CD8-positive, alpha-beta memory T cell (primary cell): Measurements from ENCODE around the gene GRPR. TPM values are rescaled to one million over a fixed set of nuclear protein-coding genes. Genes with fewer than 3 reads are reported as not detected.

Experiments used
- CTCF ChIA-PET: fragments of 350-600 bp; sonication (Branson Sonifier 250); formaldehyde crosslinking; loops from one replicate; lab custom pipeline; 2021; ENCODE audit warnings: antibody characterized with exemption; lab: Charles Lee
- POLR2A ChIA-PET: fragments of 350-600 bp; sonication (Branson Sonifier 250); formaldehyde crosslinking; loops from one replicate; lab custom pipeline; 2021; ENCODE audit warnings: antibody characterized with exemption; lab: Charles Lee
- DNase-seq, 5 donors: peaks; one replicate each; pipeline versions ENCODE4 v3.0.0 to v3.0.0-alpha.2; 2020 to 2022; ENCODE audit warnings: mixed read lengths in 1 of 5
- H3K27ac ChIP-seq: one replicate; pipeline ENCODE4 v1.7.0; 2013; ENCODE audit warnings: low read depth, mild to moderate bottlenecking, low read length, moderate library complexity
- H3K27me3 ChIP-seq: 2 replicates; pipeline ENCODE4 v1.7.0; 2013; ENCODE audit warnings: low read length, mild to moderate bottlenecking; ENCODE audit not compliant: insufficient read depth, poor library complexity, severe bottlenecking
- H3K36me3 ChIP-seq: 2 replicates; pipeline ENCODE4 v1.7.0; 2013; ENCODE audit warnings: mild to moderate bottlenecking, low read length, moderate library complexity; ENCODE audit not compliant: insufficient read depth
- H3K4me1 ChIP-seq: 2 replicates; pipeline ENCODE4 v1.7.0; 2013; ENCODE audit warnings: mild to moderate bottlenecking, low read length, moderate library complexity; ENCODE audit not compliant: insufficient read depth
- H3K4me3 ChIP-seq: 2 replicates; pipeline ENCODE4 v1.7.0; 2013; ENCODE audit warnings: mild to moderate bottlenecking, low read length
- H3K9me3 ChIP-seq: 2 replicates; pipeline ENCODE4 v1.7.0; 2013; ENCODE audit warnings: mild to moderate bottlenecking, low read length
- H3K27ac Mint-ChIP-seq, 8 donors: one replicate each; pipeline ENCODE4 v1.8.0; 2020 to 2021; ENCODE audit warnings: mixed read lengths in 8 of 8, mild to moderate bottlenecking in 6 of 8, inconsistent platforms in 3 of 8, moderate library complexity in 3 of 8
- H3K27me3 Mint-ChIP-seq, 2 donors: one replicate each; pipeline ENCODE4 v1.8.0; 2020 to 2021; ENCODE audit warnings: mixed read lengths in 2 of 2, mild to moderate bottlenecking in 1 of 2, moderate library complexity in 1 of 2
- H3K36me3 Mint-ChIP-seq, 3 donors: one replicate each; pipeline ENCODE4 v1.8.0; 2020 to 2021; ENCODE audit warnings: mixed read lengths in 3 of 3, inconsistent platforms in 1 of 3, mild to moderate bottlenecking in 1 of 3
- H3K4me1 Mint-ChIP-seq, 3 donors: one replicate each; pipeline ENCODE4 v1.8.0; 2020 to 2021; ENCODE audit warnings: mixed read lengths in 3 of 3, inconsistent platforms in 1 of 3, mild to moderate bottlenecking in 1 of 3
- H3K4me3 Mint-ChIP-seq, 7 donors: one replicate each; pipeline ENCODE4 v1.8.0; 2020 to 2021; ENCODE audit warnings: mixed read lengths in 7 of 7, mild to moderate bottlenecking in 6 of 7, moderate library complexity in 4 of 7, inconsistent platforms in 2 of 7
- H3K9me3 Mint-ChIP-seq, 5 donors: one replicate each; pipeline ENCODE4 v1.8.0; 2020 to 2022; ENCODE audit warnings: mixed read lengths in 5 of 5, mild to moderate bottlenecking in 3 of 5, moderate library complexity in 2 of 5, inconsistent platforms in 1 of 5
- polyA plus RNA-seq: library from polyadenylated mRNA; unstranded; fragments of 300-500 nt; fragmentation: Illumina TruSeq; gene quantifications from one replicate; pipeline ENCODE4 v1.2.3, GENCODE V29; 2021
- total RNA-seq, 2 experiments: library from RNA; stranded (reverse); gene quantifications; one replicate each; pipeline ENCODE4 v1.2.3, GENCODE V29; 2021

The GRPR gene
- total RNA-seq (under 1 TPM; 0.20 to 0.22 TPM), polyA plus RNA-seq (not detected)

DNA sequence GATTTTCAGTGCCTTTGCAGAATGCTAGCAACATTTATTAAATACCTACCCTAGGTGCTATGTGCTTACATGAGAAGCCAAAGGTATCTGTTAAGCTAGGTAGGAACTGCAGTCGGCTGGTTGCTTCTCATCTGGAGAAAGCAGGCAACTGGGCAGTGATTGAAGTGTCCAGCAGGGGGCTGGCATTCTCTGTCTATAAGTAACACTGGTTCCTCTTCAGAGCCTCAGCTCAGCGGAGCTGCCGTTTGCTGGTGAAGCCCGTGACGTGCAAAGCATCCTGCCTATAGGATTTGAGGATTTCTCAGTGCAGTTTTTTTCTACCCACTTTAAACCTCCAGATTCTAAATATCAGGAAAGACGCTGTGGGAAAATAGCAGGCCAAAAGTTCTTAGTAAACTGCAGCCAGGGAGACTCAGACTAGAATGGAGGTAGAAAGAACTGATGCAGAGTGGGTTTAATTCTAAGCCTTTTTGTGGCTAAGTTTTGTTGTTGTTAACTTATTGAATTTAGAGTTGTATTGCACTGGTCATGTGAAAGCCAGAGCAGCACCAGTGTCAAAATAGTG, at the start of gene GRPR:
Gene GRPR (plus strand): TSS at position 344 of the 565 bp plus-strand sequence. CDS start 389 bp downstream, outside the sequence.
- H3K27me3 Mint-ChIP-seq = peaks cover 9 to 17% of the 10 kb centered on the region in 2 donors
- ChIA-PET POLR2A (no interaction called here), CTCF (interaction anchor here (1.1 kb wide), 1 partner anchor 10 kb away, joined by 3 read pairs; no protein-coding TSS in a partner anchor)
- Histone ChIP-seq H3K4me3 (no peak within 1 kb of the TSS), H3K9me3 (no peaks in the 10 kb centered on the region), H3K4me1 (no peaks in the 10 kb centered on the region), H3K27ac (no peak within 1 kb of the TSS), H3K36me3 (no peaks in the 10 kb centered on the region), H3K27me3 (no peaks in the 10 kb centered on the region)
- DNase-seq = peak; percentile 10 to 59 (median 16)
- H3K27ac Mint-ChIP-seq = no peak within 1 kb of the TSS
- H3K4me1 Mint-ChIP-seq = peaks cover 7 to 16% (median 12%) of the 10 kb centered on the region in 3 donors
- no peaks in the 10 kb centered on the region for H3K9me3 Mint-ChIP-seq
- H3K4me3 Mint-ChIP-seq = peak within 1 kb of the TSS in 2 of 7 donors; percentile 0 to 5
- H3K36me3 Mint-ChIP-seq = no peaks in the 10 kb centered on the region

DNA sequence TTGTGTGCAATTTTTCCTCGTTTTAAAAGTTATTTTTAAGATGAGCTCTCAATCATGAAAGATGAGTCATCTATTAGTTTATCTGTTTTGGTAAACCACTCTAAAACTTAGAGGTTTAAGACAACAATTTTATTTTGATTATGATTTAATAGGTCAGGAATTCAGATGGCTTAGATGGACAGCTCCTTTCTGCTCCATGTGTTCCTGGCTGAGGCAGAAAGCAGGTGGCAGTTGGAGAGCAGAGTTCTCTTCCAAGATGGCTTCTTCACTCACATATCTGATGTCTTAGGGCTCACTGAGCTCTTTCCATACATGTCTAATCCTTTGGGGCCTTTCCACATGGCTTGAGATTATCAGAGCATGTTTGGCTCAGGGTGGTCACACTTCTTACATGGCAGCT, 48.3 kb upstream of the GRPR start:
- H3K9me3 Mint-ChIP-seq = peaks cover 0 to 2% (median 0%) of the 10 kb centered on the region in 5 donors
- H3K4me3 Mint-ChIP-seq = peak overlapping the region in 1 of 7 donors; percentile 15
- peaks cover 3 to 19% of the 10 kb centered on the region in 2 donors for H3K27me3 Mint-ChIP-seq
- H3K27me3 ChIP-seq = no peaks in the 10 kb centered on the region
- H3K4me1 ChIP-seq = no peaks in the 10 kb centered on the region
- ChIA-PET CTCF (no interaction called here), POLR2A (no interaction called here)
- no peak for DNase-seq
- H3K9me3 ChIP-seq = no peaks in the 10 kb centered on the region
- no peak overlapping the region for H3K4me3 ChIP-seq
- no peak overlapping the region for H3K27ac Mint-ChIP-seq
- H3K4me1 Mint-ChIP-seq = no peaks in the 10 kb centered on the region
- no peaks in the 10 kb centered on the region for H3K36me3 Mint-ChIP-seq
- no peaks in the 10 kb centered on the region for H3K36me3 ChIP-seq
- H3K27ac ChIP-seq = no peak overlapping the region

DNA sequence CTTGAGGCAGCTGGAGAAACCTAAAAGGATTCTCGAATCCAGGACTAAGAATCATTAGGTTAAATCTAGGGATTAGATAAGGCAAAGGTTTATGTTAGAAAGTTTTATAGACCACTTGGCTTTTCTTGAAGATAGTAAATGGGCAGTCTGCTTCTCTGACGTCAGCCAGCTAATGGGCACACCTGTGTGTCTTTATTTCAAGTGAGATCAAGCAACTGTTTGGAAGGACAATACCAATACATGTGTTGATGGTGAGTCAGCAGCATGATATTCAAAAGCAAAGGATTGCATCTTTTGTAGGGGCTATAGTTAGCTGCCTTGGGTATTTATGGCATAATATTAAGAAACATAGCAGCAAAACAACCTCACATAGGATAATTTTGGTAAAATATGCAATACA, 46.5 kb upstream of the GRPR start:
- Histone ChIP-seq H3K9me3 (no peaks in the 10 kb centered on the region), H3K27ac (no peak overlapping the region), H3K27me3 (no peaks in the 10 kb centered on the region), H3K4me1 (no peaks in the 10 kb centered on the region), H3K36me3 (no peaks in the 10 kb centered on the region), H3K4me3 (no peak overlapping the region)
- no peaks in the 10 kb centered on the region for H3K9me3 Mint-ChIP-seq
- H3K4me3 Mint-ChIP-seq = no peak overlapping the region
- POLR2A ChIA-PET = no interaction called here
- CTCF ChIA-PET = no interaction called here
- no peak overlapping the region for H3K27ac Mint-ChIP-seq
- no peaks in the 10 kb centered on the region for H3K4me1 Mint-ChIP-seq
- peaks cover 3 to 17% of the 10 kb centered on the region in 2 donors for H3K27me3 Mint-ChIP-seq
- DNase-seq = no peak
- H3K36me3 Mint-ChIP-seq = no peaks in the 10 kb centered on the region

DNA sequence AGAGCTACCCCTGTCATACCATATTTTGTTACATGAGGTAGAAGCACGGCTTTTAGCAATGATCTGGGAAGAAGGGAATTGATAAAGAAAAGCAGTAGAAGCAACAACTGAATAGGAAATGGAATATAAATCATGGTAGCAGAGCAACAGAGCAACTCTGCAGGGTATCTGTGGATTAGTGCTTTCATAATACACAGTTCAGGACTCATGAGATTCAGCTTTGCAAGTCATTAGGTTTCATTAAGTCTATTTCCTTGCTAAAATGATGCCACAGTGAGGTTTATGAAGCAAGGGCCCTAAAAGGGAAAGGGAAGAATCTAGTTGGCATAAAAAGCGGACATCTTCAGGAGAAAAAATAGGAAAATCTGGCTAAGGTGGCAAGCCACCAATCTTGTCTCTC, 45.6 kb upstream of the GRPR start:
- H3K27ac Mint-ChIP-seq = no peak overlapping the region
- Histone ChIP-seq H3K36me3 (no peaks in the 10 kb centered on the region), H3K9me3 (no peaks in the 10 kb centered on the region), H3K4me1 (no peaks in the 10 kb centered on the region), H3K27ac (no peak overlapping the region), H3K4me3 (no peak overlapping the region), H3K27me3 (no peaks in the 10 kb centered on the region)
- no peaks in the 10 kb centered on the region for H3K36me3 Mint-ChIP-seq
- POLR2A ChIA-PET = no interaction called here
- peaks cover 3 to 19% of the 10 kb centered on the region in 2 donors for H3K27me3 Mint-ChIP-seq
- DNase-seq = no peak
- CTCF ChIA-PET = no interaction called here
- no peaks in the 10 kb centered on the region for H3K4me1 Mint-ChIP-seq
- H3K4me3 Mint-ChIP-seq = no peak overlapping the region
- no peaks in the 10 kb centered on the region for H3K9me3 Mint-ChIP-seq

DNA sequence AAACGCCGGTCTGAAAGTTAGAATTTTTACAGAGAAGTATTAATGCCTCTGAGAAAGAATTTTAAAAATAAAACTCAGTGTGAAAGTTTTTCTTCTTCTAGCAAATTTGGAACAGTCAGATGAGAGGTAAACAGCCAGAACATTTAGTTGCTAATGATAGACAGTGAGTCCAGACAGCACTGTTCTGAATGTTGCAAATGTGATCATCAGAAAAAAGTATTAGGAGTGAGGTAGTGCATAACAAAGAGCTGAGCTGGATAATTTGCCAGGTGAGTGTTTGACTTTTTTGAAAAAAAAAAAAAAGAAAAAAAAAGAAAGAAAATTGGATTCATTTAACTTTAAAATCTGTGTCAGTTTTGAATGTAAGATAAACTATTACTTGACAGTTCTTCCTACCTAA, 42.0 kb upstream of the GRPR start:
- Mint-ChIP-seq H3K4me3 (no peak overlapping the region), H3K4me1 (no peaks in the 10 kb centered on the region), H3K9me3 (no peaks in the 10 kb centered on the region), H3K36me3 (no peaks in the 10 kb centered on the region), H3K27ac (no peak overlapping the region), H3K27me3 (peaks cover 7 to 34% of the 10 kb centered on the region in 2 donors)
- POLR2A ChIA-PET = no interaction called here
- no peak for DNase-seq
- CTCF ChIA-PET = no interaction called here
- H3K4me3 ChIP-seq = no peak overlapping the region
- H3K9me3 ChIP-seq = no peaks in the 10 kb centered on the region
- no peak overlapping the region for H3K27ac ChIP-seq
- H3K27me3 ChIP-seq = no peaks in the 10 kb centered on the region
- no peaks in the 10 kb centered on the region for H3K36me3 ChIP-seq
- H3K4me1 ChIP-seq = no peaks in the 10 kb centered on the region

DNA sequence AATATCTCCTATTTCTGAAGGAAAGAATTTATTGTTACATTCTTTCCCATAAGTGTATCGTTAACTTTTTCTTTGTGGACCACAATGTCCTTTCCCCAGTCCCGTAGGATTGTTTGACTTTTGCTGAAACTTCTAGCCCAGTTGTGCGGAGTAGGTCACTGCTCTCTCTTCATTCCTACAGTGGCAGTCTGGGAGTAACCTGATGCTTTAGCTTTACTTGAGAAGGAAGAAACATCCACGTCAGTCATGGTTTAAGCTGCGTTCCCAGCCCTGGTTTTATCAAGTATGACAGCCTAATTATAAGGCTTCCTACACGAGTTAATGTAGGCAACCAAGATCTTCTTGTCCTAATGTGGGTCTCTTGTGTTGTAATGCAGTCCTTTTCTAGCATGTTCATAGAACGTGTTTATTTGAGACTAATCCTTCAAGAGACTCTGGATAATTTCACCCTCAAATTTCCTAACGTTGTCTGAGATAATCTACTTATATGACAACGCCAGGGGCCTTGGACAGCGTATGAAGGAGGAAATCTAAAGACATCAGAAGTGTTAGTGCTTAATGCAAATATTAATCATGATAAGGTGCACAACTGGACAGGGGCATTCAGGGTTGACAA, 40.8 kb upstream of the GRPR start:
- H3K27me3 Mint-ChIP-seq = peaks cover 7 to 34% of the 10 kb centered on the region in 2 donors
- Histone ChIP-seq H3K9me3 (no peaks in the 10 kb centered on the region), H3K4me1 (no peaks in the 10 kb centered on the region), H3K36me3 (no peaks in the 10 kb centered on the region), H3K27ac (no peak overlapping the region), H3K27me3 (no peaks in the 10 kb centered on the region), H3K4me3 (no peak overlapping the region)
- no peak overlapping the region for H3K27ac Mint-ChIP-seq
- POLR2A ChIA-PET = no interaction called here
- H3K4me3 Mint-ChIP-seq = no peak overlapping the region
- no peaks in the 10 kb centered on the region for H3K4me1 Mint-ChIP-seq
- CTCF ChIA-PET = no interaction called here
- no peaks in the 10 kb centered on the region for H3K36me3 Mint-ChIP-seq
- DNase-seq = no peak
- no peaks in the 10 kb centered on the region for H3K9me3 Mint-ChIP-seq

DNA sequence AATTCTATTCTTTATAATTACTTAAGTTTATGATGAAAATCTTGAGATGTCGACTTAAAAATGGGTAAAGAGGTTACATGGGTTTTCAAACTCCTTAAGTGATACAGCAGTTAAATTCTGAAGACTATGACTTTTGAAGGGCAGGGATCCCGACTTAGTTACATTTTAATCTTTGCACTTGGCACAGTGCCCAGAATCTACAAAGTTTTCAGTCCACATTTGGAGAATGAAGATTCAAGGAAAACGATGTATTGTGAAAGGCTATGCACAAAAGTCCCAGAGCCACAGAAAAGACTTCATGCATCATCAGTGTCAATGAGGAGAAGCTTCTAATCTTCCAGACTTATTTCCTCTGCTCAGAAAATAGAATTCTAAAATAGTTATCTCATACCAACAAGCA, 36.3 kb upstream of the GRPR start:
- no peak overlapping the region for H3K27ac Mint-ChIP-seq
- ChIA-PET CTCF (no interaction called here), POLR2A (no interaction called here)
- H3K9me3 ChIP-seq = no peaks in the 10 kb centered on the region
- H3K36me3 ChIP-seq = no peaks in the 10 kb centered on the region
- DNase-seq = no peak
- no peak overlapping the region for H3K4me3 ChIP-seq
- no peaks in the 10 kb centered on the region for H3K27me3 ChIP-seq
- H3K36me3 Mint-ChIP-seq = no peaks in the 10 kb centered on the region
- H3K27me3 Mint-ChIP-seq = peaks cover 12 to 22% of the 10 kb centered on the region in 2 donors
- H3K4me1 ChIP-seq = no peaks in the 10 kb centered on the region
- no peaks in the 10 kb centered on the region for H3K9me3 Mint-ChIP-seq
- no peak overlapping the region for H3K4me3 Mint-ChIP-seq
- no peak overlapping the region for H3K27ac ChIP-seq
- H3K4me1 Mint-ChIP-seq = no peaks in the 10 kb centered on the region

DNA sequence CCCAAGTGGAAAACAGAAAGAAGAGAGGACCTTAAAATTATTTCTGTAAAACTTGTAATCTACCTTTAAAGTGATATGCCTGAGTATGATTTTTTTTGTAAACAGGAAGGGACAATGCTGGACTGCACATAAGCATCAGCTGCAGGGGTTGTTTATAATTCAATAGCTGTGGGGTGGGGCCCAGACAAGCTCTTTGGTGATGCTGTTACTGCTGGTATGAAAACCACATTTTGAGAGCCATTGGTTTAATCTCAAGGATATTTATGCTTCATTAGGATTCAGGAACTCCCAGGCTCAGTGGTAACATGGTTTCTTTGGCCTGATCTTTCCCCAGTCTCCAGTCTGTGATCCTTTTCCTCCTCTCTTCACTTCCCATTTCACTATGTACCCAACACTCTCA, 34.3 kb upstream of the GRPR start:
- Mint-ChIP-seq H3K36me3 (no peaks in the 10 kb centered on the region), H3K9me3 (no peaks in the 10 kb centered on the region), H3K27me3 (peaks cover 11 to 15% of the 10 kb centered on the region in 2 donors), H3K4me3 (no peak overlapping the region), H3K4me1 (no peaks in the 10 kb centered on the region), H3K27ac (no peak overlapping the region)
- H3K4me3 ChIP-seq = no peak overlapping the region
- no peaks in the 10 kb centered on the region for H3K4me1 ChIP-seq
- CTCF ChIA-PET = no interaction called here
- no peaks in the 10 kb centered on the region for H3K9me3 ChIP-seq
- DNase-seq = no peak
- H3K36me3 ChIP-seq = no peaks in the 10 kb centered on the region
- H3K27ac ChIP-seq = no peak overlapping the region
- H3K27me3 ChIP-seq = no peaks in the 10 kb centered on the region
- POLR2A ChIA-PET = no interaction called here
